ENCODE measurements around the gene DISC1. TPM values are rescaled to one million over a fixed set of nuclear protein-coding genes. Genes with fewer than 3 reads are reported as not detected.

Gene DISC1
- total and polyA plus RNA-seq, 2 of the 13 experiments (the other 11 are each of a cell fraction or from before 2014, with no cell fraction given), result 4.2 to 4.6 TPM

- TF ChIP-seq PRDM10 (CRISPR knock-in tag; IDR thresholded peaks at IDR 0.05; ENCODE audit: low read depth), result peak; percentile 49; the same call in 1 of the 2 replicates
- TF ChIP-seq GRHL1 (CRISPR knock-in tag; conservative IDR thresholded peaks at IDR 0.05), result no peak
- TF ChIP-seq NR2C2 (CRISPR knock-in tag; IDR thresholded peaks at IDR 0.05; ENCODE audit: borderline replicate concordance), result peak; percentile 36; the same call in 1 of the 2 replicates
- TF ChIP-seq ATF1 (CRISPR knock-in tag; IDR thresholded peaks at IDR 0.05), result 0 out of 2 replicates have a peak, but pooled peaks have one; percentile 32
- TF ChIP-seq BRD4 (CRISPR knock-in tag; IDR thresholded peaks at IDR 0.05), result no peak
- TF ChIP-seq ZNF614 (CRISPR knock-in tag; IDR thresholded peaks at IDR 0.05; ENCODE audit: borderline replicate concordance), result peak; percentile 50; the same call in 1 of the 2 replicates
- TF ChIP-seq CENPBD1 (CRISPR knock-in tag; IDR thresholded peaks at IDR 0.05; ENCODE audit: borderline replicate concordance, low read depth), result no peak
- peak; percentile 75; the same call in 1 of the 2 replicates for TF ChIP-seq ZNF44 (CRISPR knock-in tag; IDR thresholded peaks at IDR 0.05)
- no peak for TF ChIP-seq ZNF383 (CRISPR knock-in tag; IDR thresholded peaks at IDR 0.05; ENCODE audit: borderline replicate concordance)
- peak; percentile 78 for TF ChIP-seq FOXP4 (CRISPR knock-in tag; IDR thresholded peaks at IDR 0.05)
- no peak for TF ChIP-seq HOXA7 (CRISPR knock-in tag; IDR thresholded peaks at IDR 0.05)
- TF ChIP-seq RFXANK (CRISPR knock-in tag; IDR thresholded peaks at IDR 0.05), result no peak
- 0 out of 2 replicates have a peak, but pooled peaks have one; percentile 9 for TF ChIP-seq PCBP1 (IDR thresholded peaks at IDR 0.05; ENCODE audit: borderline replicate concordance, low read depth, low read length)
- TF ChIP-seq ELF1 (CRISPR knock-in tag; IDR thresholded peaks at IDR 0.05), result peak; percentile 55; the same call in 1 of the 2 replicates
- TF ChIP-seq PHF20 (CRISPR knock-in tag; IDR thresholded peaks at IDR 0.05), result peak; percentile 40; the same call in 1 of the 2 replicates
- no peak for TF ChIP-seq ZBTB3 (CRISPR knock-in tag; IDR thresholded peaks at IDR 0.05; ENCODE audit: borderline replicate concordance, low read depth)
- peak; percentile 27; the same call in 1 of the 2 replicates for TF ChIP-seq BCL6 (CRISPR knock-in tag; IDR thresholded peaks at IDR 0.05)
- TF ChIP-seq ZMYM4 (CRISPR knock-in tag; IDR thresholded peaks at IDR 0.05), result peak; percentile 71
- 0 out of 2 replicates have a peak, but pooled peaks have one; percentile 19 for TF ChIP-seq GABPA (IDR thresholded peaks at IDR 0.05; ENCODE audit: low read depth, low read length)
- peak; percentile 57 for TF ChIP-seq GABPA (CRISPR knock-in tag; IDR thresholded peaks at IDR 0.05; ENCODE audit: low read depth)
- TF ChIP-seq KLF16 (CRISPR knock-in tag; IDR thresholded peaks at IDR 0.05), result peak in 1 of 2 experiments; percentile 67; a peak in 2 of 4 replicates
- TF ChIP-seq THAP11 (CRISPR knock-in tag; IDR thresholded peaks at IDR 0.05), result peak; percentile 60; the same call in 1 of the 2 replicates
- TF ChIP-seq IRX3 (CRISPR knock-in tag; IDR thresholded peaks at IDR 0.05; ENCODE audit: borderline replicate concordance, low read depth), result no peak
- no peak for TF ChIP-seq ZNF33B (CRISPR knock-in tag; IDR thresholded peaks at IDR 0.05)
These were observed at the start of gene DISC1 (continued) for GRCh38 chr1:231626535-231626950.
